Measurements from ENCODE around the gene SIK3.

DNA sequence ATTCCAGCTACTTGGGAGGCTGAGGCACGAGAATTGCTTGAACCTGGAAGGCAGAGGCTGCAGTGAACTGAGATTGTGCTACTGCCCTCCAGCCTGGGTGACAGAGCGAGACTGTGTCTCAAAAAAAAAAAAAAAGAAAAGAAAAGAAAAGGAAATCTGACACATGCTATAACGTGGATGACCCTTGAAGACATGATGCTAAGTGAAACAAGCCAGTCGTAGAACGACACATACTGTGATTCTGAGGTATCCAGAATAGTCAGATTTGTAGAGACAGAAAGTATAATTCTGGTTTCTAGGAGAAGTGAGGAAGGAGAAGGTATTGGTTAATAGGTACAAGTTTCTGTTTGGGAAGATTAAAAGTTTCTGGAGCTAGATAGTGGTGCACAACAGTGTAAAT is 299.9 kb downstream of the SIK3 start:
- TF ChIP-seq, protein P1, sequence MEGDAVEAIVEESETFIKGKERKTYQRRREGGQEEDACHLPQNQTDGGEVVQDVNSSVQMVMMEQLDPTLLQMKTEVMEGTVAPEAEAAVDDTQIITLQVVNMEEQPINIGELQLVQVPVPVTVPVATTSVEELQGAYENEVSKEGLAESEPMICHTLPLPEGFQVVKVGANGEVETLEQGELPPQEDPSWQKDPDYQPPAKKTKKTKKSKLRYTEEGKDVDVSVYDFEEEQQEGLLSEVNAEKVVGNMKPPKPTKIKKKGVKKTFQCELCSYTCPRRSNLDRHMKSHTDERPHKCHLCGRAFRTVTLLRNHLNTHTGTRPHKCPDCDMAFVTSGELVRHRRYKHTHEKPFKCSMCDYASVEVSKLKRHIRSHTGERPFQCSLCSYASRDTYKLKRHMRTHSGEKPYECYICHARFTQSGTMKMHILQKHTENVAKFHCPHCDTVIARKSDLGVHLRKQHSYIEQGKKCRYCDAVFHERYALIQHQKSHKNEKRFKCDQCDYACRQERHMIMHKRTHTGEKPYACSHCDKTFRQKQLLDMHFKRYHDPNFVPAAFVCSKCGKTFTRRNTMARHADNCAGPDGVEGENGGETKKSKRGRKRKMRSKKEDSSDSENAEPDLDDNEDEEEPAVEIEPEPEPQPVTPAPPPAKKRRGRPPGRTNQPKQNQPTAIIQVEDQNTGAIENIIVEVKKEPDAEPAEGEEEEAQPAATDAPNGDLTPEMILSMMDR (IDR thresholded peaks at IDR 0.05; ENCODE audit: insufficient read depth, low read length) = no peak
- TF ChIP-seq POLR2AphosphoS5 (IDR thresholded peaks at IDR 0.05; ENCODE audit: low read depth) (no peak), GABPA (IDR thresholded peaks at IDR 0.05; ENCODE audit: low read depth) (no peak), SPI1 (IDR thresholded peaks at IDR 0.05; ENCODE audit: borderline replicate concordance, low read depth) (no peak)
- TF ChIP-seq, protein P2, sequence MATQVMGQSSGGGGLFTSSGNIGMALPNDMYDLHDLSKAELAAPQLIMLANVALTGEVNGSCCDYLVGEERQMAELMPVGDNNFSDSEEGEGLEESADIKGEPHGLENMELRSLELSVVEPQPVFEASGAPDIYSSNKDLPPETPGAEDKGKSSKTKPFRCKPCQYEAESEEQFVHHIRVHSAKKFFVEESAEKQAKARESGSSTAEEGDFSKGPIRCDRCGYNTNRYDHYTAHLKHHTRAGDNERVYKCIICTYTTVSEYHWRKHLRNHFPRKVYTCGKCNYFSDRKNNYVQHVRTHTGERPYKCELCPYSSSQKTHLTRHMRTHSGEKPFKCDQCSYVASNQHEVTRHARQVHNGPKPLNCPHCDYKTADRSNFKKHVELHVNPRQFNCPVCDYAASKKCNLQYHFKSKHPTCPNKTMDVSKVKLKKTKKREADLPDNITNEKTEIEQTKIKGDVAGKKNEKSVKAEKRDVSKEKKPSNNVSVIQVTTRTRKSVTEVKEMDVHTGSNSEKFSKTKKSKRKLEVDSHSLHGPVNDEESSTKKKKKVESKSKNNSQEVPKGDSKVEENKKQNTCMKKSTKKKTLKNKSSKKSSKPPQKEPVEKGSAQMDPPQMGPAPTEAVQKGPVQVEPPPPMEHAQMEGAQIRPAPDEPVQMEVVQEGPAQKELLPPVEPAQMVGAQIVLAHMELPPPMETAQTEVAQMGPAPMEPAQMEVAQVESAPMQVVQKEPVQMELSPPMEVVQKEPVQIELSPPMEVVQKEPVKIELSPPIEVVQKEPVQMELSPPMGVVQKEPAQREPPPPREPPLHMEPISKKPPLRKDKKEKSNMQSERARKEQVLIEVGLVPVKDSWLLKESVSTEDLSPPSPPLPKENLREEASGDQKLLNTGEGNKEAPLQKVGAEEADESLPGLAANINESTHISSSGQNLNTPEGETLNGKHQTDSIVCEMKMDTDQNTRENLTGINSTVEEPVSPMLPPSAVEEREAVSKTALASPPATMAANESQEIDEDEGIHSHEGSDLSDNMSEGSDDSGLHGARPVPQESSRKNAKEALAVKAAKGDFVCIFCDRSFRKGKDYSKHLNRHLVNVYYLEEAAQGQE (IDR thresholded peaks at IDR 0.05; ENCODE audit: insufficient replicate concordance, low read depth) = no peak

All from HL-60 (cell line).